ENCODE results near the gene SYNC.
"Not testable (repeated sequence)": the region's sequence is repeated elsewhere in the genome, so short reads cannot be mapped to it uniquely, and the experiment has no call there.

Gene SYNC

GRCh38 chr1:32684167-32684811, 18.3 kb downstream of the SYNC start:
- ATAC-seq (ENCODE audit: low read depth) = no peak
- no peak overlapping the region for H3K27ac ChIP-seq (ENCODE audit: poor library complexity, severe bottlenecking)
- H3K9me3 ChIP-seq (ENCODE audit: severe bottlenecking) = no peaks in the 10 kb centered on the region
- no peak for TF ChIP-seq CTCF (IDR thresholded peaks at IDR 0.05; ENCODE audit: poor library complexity, severe bottlenecking)
- no peaks in the 10 kb centered on the region for H3K4me1 ChIP-seq (ENCODE audit: insufficient read depth, poor library complexity, severe bottlenecking)
- H3K4me3 ChIP-seq (ENCODE audit: severe bottlenecking) = no peak overlapping the region
- H3K27me3 ChIP-seq (ENCODE audit: insufficient read depth, poor library complexity, severe bottlenecking) = no peaks in the 10 kb centered on the region
- peaks cover 61% of the 10 kb centered on the region for H3K36me3 ChIP-seq (ENCODE audit: low read depth)
- no peak for DNase-seq (ENCODE audit: low spot score)

- no peak for TF ChIP-seq CTCF (IDR thresholded peaks at IDR 0.05; ENCODE audit: poor library complexity, severe bottlenecking)
- Histone ChIP-seq H3K9me3 (ENCODE audit: severe bottlenecking) (no peaks in the 10 kb centered on the region), H3K27me3 (ENCODE audit: insufficient read depth, poor library complexity, severe bottlenecking) (no peaks in the 10 kb centered on the region), H3K4me3 (ENCODE audit: severe bottlenecking) (no peak overlapping the region), H3K27ac (ENCODE audit: poor library complexity, severe bottlenecking) (no peak overlapping the region), H3K36me3 (ENCODE audit: low read depth) (peaks cover 69% of the 10 kb centered on the region), H3K4me1 (ENCODE audit: insufficient read depth, poor library complexity, severe bottlenecking) (no peaks in the 10 kb centered on the region)
- ATAC-seq (ENCODE audit: low read depth) (no peak), DNase-seq (ENCODE audit: low spot score) (no peak)
Observed at GRCh38 chr1:32683397-32683796, 19.2 kb downstream of the SYNC start.

GRCh38 chr1:32681999-32682398, 20.6 kb downstream of the SYNC start:
- H3K9me3 ChIP-seq (ENCODE audit: severe bottlenecking) = no peaks in the 10 kb centered on the region
- ATAC-seq (ENCODE audit: low read depth) (no peak), DNase-seq (ENCODE audit: low spot score) (no peak)
- TF ChIP-seq CTCF (IDR thresholded peaks at IDR 0.05; ENCODE audit: poor library complexity, severe bottlenecking) = no peak
- H3K4me1 ChIP-seq (ENCODE audit: insufficient read depth, poor library complexity, severe bottlenecking) = no peaks in the 10 kb centered on the region
- no peak overlapping the region for H3K4me3 ChIP-seq (ENCODE audit: severe bottlenecking)
- H3K27ac ChIP-seq (ENCODE audit: poor library complexity, severe bottlenecking) = no peak overlapping the region
- peaks cover 82% of the 10 kb centered on the region for H3K36me3 ChIP-seq (ENCODE audit: low read depth)
- H3K27me3 ChIP-seq (ENCODE audit: insufficient read depth, poor library complexity, severe bottlenecking) = no peaks in the 10 kb centered on the region

GRCh38 chr1:32681509-32681908, 21.1 kb downstream of the SYNC start:
- DNase-seq (ENCODE audit: low spot score) = no peak
- ATAC-seq (ENCODE audit: low read depth) = no peak
- H3K4me1 ChIP-seq (ENCODE audit: insufficient read depth, poor library complexity, severe bottlenecking) = no peaks in the 10 kb centered on the region
- peaks cover 85% of the 10 kb centered on the region for H3K36me3 ChIP-seq (ENCODE audit: low read depth)
- TF ChIP-seq CTCF (IDR thresholded peaks at IDR 0.05; ENCODE audit: poor library complexity, severe bottlenecking) = no peak
- no peak overlapping the region for H3K4me3 ChIP-seq (ENCODE audit: severe bottlenecking)
- no peaks in the 10 kb centered on the region for H3K9me3 ChIP-seq (ENCODE audit: severe bottlenecking)
- no peak overlapping the region for H3K27ac ChIP-seq (ENCODE audit: poor library complexity, severe bottlenecking)
- no peaks in the 10 kb centered on the region for H3K27me3 ChIP-seq (ENCODE audit: insufficient read depth, poor library complexity, severe bottlenecking)

- H3K4me1 ChIP-seq (ENCODE audit: insufficient read depth, poor library complexity, severe bottlenecking) = no peaks in the 10 kb centered on the region
- no peaks in the 10 kb centered on the region for H3K9me3 ChIP-seq (ENCODE audit: severe bottlenecking)
- DNase-seq (ENCODE audit: low spot score) (no peak), ATAC-seq (ENCODE audit: low read depth) (no peak)
- no peak overlapping the region for H3K4me3 ChIP-seq (ENCODE audit: severe bottlenecking)
- no peaks in the 10 kb centered on the region for H3K27me3 ChIP-seq (ENCODE audit: insufficient read depth, poor library complexity, severe bottlenecking)
- TF ChIP-seq CTCF (IDR thresholded peaks at IDR 0.05; ENCODE audit: poor library complexity, severe bottlenecking) = no peak
- peaks cover 85% of the 10 kb centered on the region for H3K36me3 ChIP-seq (ENCODE audit: low read depth)
- no peak overlapping the region for H3K27ac ChIP-seq (ENCODE audit: poor library complexity, severe bottlenecking)
Observed at GRCh38 chr1:32680642-32681041, 21.9 kb downstream of the SYNC start.

- H3K36me3 ChIP-seq (ENCODE audit: low read depth) = peaks cover 85% of the 10 kb centered on the region
Observed at GRCh38 chr1:32679993-32680392, 22.6 kb downstream of the SYNC start.

More at GRCh38 chr1:32679993-32680392, 22.6 kb downstream of the SYNC start:
- H3K27ac ChIP-seq (ENCODE audit: poor library complexity, severe bottlenecking); H3K9me3 ChIP-seq (ENCODE audit: severe bottlenecking); H3K4me1 ChIP-seq (ENCODE audit: insufficient read depth, poor library complexity, severe bottlenecking); ATAC-seq (ENCODE audit: low read depth); H3K27me3 ChIP-seq (ENCODE audit: insufficient read depth, poor library complexity, severe bottlenecking); H3K4me3 ChIP-seq (ENCODE audit: severe bottlenecking); DNase-seq (ENCODE audit: low spot score): not testable (repeated sequence)
